SK-N-SH (cell line): ENCODE data around the gene GATB. TPM values are rescaled to one million over a fixed set of nuclear protein-coding genes. Genes with fewer than 3 reads are reported as not detected.

ENCODE experiments used
- CTCF ChIA-PET: fragments of 300-600, 350-600 bp; formaldehyde crosslinking; extraction: SDS; loops from one replicate; lab custom pipeline; 2021; lab: Yijun Ruan, JAX
- POLR2A ChIA-PET: fragments of 350-600 bp; sonication (Branson Sonifier 250); formaldehyde crosslinking; extraction: SDS; loops from one replicate; lab custom pipeline; 2020; ENCODE audit warnings: antibody characterized with exemption, inconsistent platforms; lab: Yijun Ruan, JAX
- DNase-seq: peaks from one replicate; pipeline ENCODE4 v3.0.0; 2012
- H2AFZ ChIP-seq: fragments of 200-600 bp; sonication (generic); 2 replicates; pipeline ENCODE4 v1.8.1; 2016; ENCODE audit warnings: antibody characterized with exemption, mild to moderate bottlenecking, low read depth
- H3F3A ChIP-seq: fragments of 200-600 bp; sonication (generic); replicated peaks from 2 replicates; pipeline ENCODE3; 2016; ENCODE audit warnings: antibody characterized with exemption, mild to moderate bottlenecking; ENCODE audit not compliant: insufficient read depth
- H3K27ac ChIP-seq, 2 experiments: fragments of 200-500 bp in 1 of 2; fragments of 200-600 bp in 1 of 2; sonication (Bioruptor generic) in 1 of 2; sonication (generic), shearing (Covaris generic) in 1 of 2; 2 replicates each; pipeline versions ENCODE4 v1.5.1 to v1.6.1; 2014 to 2016; ENCODE audit warnings: low read depth in 2 of 2, inconsistent platforms in 1 of 2, low read length in 1 of 2, mild to moderate bottlenecking in 1 of 2, mixed read lengths in 1 of 2
- H3K27me3 ChIP-seq: fragments of 200-600 bp; sonication (generic), shearing (Covaris generic); 2 replicates; pipeline ENCODE4 v1.6.1; 2016; ENCODE audit warnings: mixed run types; ENCODE audit not compliant: insufficient read depth
- H3K36me3 ChIP-seq, 2 experiments: fragments of 200-500 bp in 1 of 2; fragments of 200-600 bp in 1 of 2; sonication (Bioruptor generic) in 1 of 2; sonication (generic) in 1 of 2; replicated peaks in 1 of 2; 2 replicates each; pipeline versions ENCODE3 to v1.5.1; 2014 to 2016; ENCODE audit warnings: low read length in 1 of 2, mild to moderate bottlenecking in 1 of 2; ENCODE audit not compliant: insufficient read depth in 2 of 2, control insufficient read depth in 1 of 2
- H3K4me1 ChIP-seq, 2 experiments: fragments of 200-500 bp in 1 of 2; fragments of 200-600 bp in 1 of 2; sonication (Bioruptor generic) in 1 of 2; sonication (generic), shearing (Covaris generic) in 1 of 2; 2 replicates each; pipeline versions ENCODE4 v1.5.1 to v1.6.1; 2014 to 2016; ENCODE audit warnings: low read depth in 1 of 2, low read length in 1 of 2, mixed run types in 1 of 2; ENCODE audit not compliant: insufficient read depth in 2 of 2, control insufficient read depth in 1 of 2
- H3K4me2 ChIP-seq: fragments of 200-600 bp; sonication (generic), shearing (Covaris generic); 2 replicates; pipeline ENCODE4 v1.6.1; 2017; ENCODE audit warnings: mixed run types
- H3K4me3 ChIP-seq, 2 experiments: fragments of 200-500 bp in 1 of 2; fragments of 200-600 bp in 1 of 2; sonication (Bioruptor generic) in 1 of 2; sonication (generic), shearing (Covaris generic) in 1 of 2; 2 replicates each; pipeline versions ENCODE4 v1.5.1 to v1.8.1; 2014 to 2016; ENCODE audit warnings: low read depth in 2 of 2, inconsistent platforms in 1 of 2, low read length in 1 of 2, mild to moderate bottlenecking in 1 of 2, mixed read lengths in 1 of 2, moderate library complexity in 1 of 2
- H3K79me2 ChIP-seq: fragments of 200-600 bp; sonication (generic); 2 replicates; pipeline ENCODE4 v1.8.1; 2017; ENCODE audit warnings: mild to moderate bottlenecking; ENCODE audit not compliant: insufficient read depth
- H3K9ac ChIP-seq: fragments of 200-600 bp; sonication (generic); 2 replicates; pipeline ENCODE4 v1.6.1; 2017; ENCODE audit warnings: mixed run types
- H3K9me2 ChIP-seq: fragments of 200-600 bp; sonication (generic); 2 replicates; pipeline ENCODE4 v1.6.1; 2017; ENCODE audit warnings: mixed run types
- H3K9me3 ChIP-seq: fragments of 200-600 bp; sonication (generic); 2 replicates; pipeline ENCODE4 v1.6.1; 2017; ENCODE audit warnings: mixed run types, mild to moderate bottlenecking, moderate library complexity
- H4K20me1 ChIP-seq: fragments of 200-600 bp; sonication (generic); 2 replicates; pipeline ENCODE4 v1.6.1; 2017; ENCODE audit warnings: mild to moderate bottlenecking, mixed run types; ENCODE audit not compliant: insufficient read depth
- ELF1 ChIP-seq: IDR thresholded peaks from 2 replicates; pipeline ENCODE4 v1.4.0; 2012
- EZH2phosphoT487 ChIP-seq: fragments of 200-600 bp; sonication (generic); IDR thresholded peaks from 2 replicates; pipeline ENCODE4 v1.6.1; 2017; ENCODE audit warnings: low read depth, mixed run types, mild to moderate bottlenecking, antibody characterized with exemption, moderate library complexity, borderline replicate concordance
- FOXM1 ChIP-seq: IDR thresholded peaks from 2 replicates; pipeline ENCODE4 v1.4.0; 2012; ENCODE audit warnings: low read depth, mild to moderate bottlenecking
- GABPA ChIP-seq: IDR thresholded peaks from 2 replicates; pipeline ENCODE4 v1.4.0; 2012; ENCODE audit warnings: low read depth, mild to moderate bottlenecking
- IRF3 ChIP-seq: fragments of 150-350 bp; IDR thresholded peaks from 2 replicates; pipeline ENCODE4 v1.6.1; 2016; ENCODE audit warnings: mild to moderate bottlenecking, low read depth, low read length
- MAX ChIP-seq: IDR thresholded peaks from 2 replicates; pipeline ENCODE4 v1.4.0; 2012; ENCODE audit warnings: low read depth
- MXI1 ChIP-seq: IDR thresholded peaks from 2 replicates; pipeline ENCODE4 v1.6.1; 2012; ENCODE audit warnings: mild to moderate bottlenecking, low read depth, low read length, improper control_type of control experiment
- RAD21 ChIP-seq: IDR thresholded peaks from 2 replicates; pipeline ENCODE4 v1.6.1; 2012; ENCODE audit warnings: mild to moderate bottlenecking, low read length
- RCOR1 ChIP-seq: fragments of 150-350 bp; IDR thresholded peaks from 2 replicates; pipeline ENCODE4 v1.6.1; 2017; ENCODE audit warnings: antibody characterized with exemption, low read length
- REST ChIP-seq: IDR thresholded peaks from 2 replicates; pipeline ENCODE4 v1.6.1; 2012; ENCODE audit warnings: mild to moderate bottlenecking, low read depth, low read length, moderate library complexity
- RXRA ChIP-seq: IDR thresholded peaks from 2 replicates; pipeline ENCODE4 v1.4.0; 2012; ENCODE audit warnings: low read depth, mild to moderate bottlenecking, borderline replicate concordance
- SIN3A ChIP-seq: IDR thresholded peaks from 2 replicates; pipeline ENCODE4 v1.6.1; 2012; ENCODE audit warnings: low read depth, mild to moderate bottlenecking, low read length, moderate library complexity, borderline replicate concordance
- TAF1 ChIP-seq: IDR thresholded peaks from 2 replicates; pipeline ENCODE4 v1.6.1; 2012; ENCODE audit warnings: low read depth, mild to moderate bottlenecking, low read length, moderate library complexity, borderline replicate concordance
- TEAD4 ChIP-seq: IDR thresholded peaks from 2 replicates; pipeline ENCODE4 v1.4.0; 2012; ENCODE audit warnings: mild to moderate bottlenecking, borderline replicate concordance; ENCODE audit not compliant: insufficient read depth
- polyA plus RNA-seq, 3 experiments: library from polyadenylated mRNA; depleted of rRNA; stranded (reverse); fragments of >200 nt; gene quantifications; 2 replicates each; pipeline ENCODE4 v1.2.3, GENCODE V29; 2012

Gene GATB
- polyA plus RNA-seq, 1 of the 3 experiments (the other 2 are of a cell fraction), result 28.1 TPM

- H3F3A ChIP-seq, result peaks cover 5% of the 10 kb centered on the region
- no peak overlapping the region for H2AFZ ChIP-seq
- no peaks in the 10 kb centered on the region for H3K27me3 ChIP-seq
- H3K4me2 ChIP-seq, result no peak overlapping the region
- H3K9me2 ChIP-seq, result no peaks in the 10 kb centered on the region
- H3K36me3 ChIP-seq, result peaks cover 0 to 6% of the 10 kb centered on the region in 2 experiments
- CTCF ChIA-PET, result interaction anchor here (1.0 to 1.2 kb wide), 2 partner anchors 14 to 17 kb away, joined by 3 read pairs; no protein-coding TSS in a partner anchor
- POLR2A ChIA-PET, result no interaction called here
- H3K27ac ChIP-seq, result no peak overlapping the region
- no peak for DNase-seq
- H3K79me2 ChIP-seq, result no peaks in the 10 kb centered on the region
- TF ChIP-seq IRF3, result no peak
- no peak for TF ChIP-seq REST
- TF ChIP-seq ELF1, result no peak
- no peak for TF ChIP-seq MXI1
- TF ChIP-seq TAF1, result no peak
- no peak for TF ChIP-seq FOXM1
- TF ChIP-seq RXRA, result no peak
- TF ChIP-seq GABPA, result no peak
- TF ChIP-seq EZH2phosphoT487, result no peak
- TF ChIP-seq RCOR1, result no peak
- no peak for TF ChIP-seq SIN3A
- TF ChIP-seq TEAD4, result no peak
- no peak for TF ChIP-seq RAD21
- TF ChIP-seq MAX, result no peak
- TF ChIP-seq, all 33 proteins: peak for 0
- Histone ChIP-seq H4K20me1 (no peaks in the 10 kb centered on the region), H3K4me1 (no peaks in the 10 kb centered on the region; a peak in 1 of 4 replicates), H3K4me3 (no peak overlapping the region), H3K9ac (no peak overlapping the region), H3K9me3 (no peaks in the 10 kb centered on the region)
These were observed 100.1 kb downstream of the GATB start for GRCh38 chr4:151660676-151661075.
